CD1c-positive myeloid dendritic cell (primary cell): ENCODE data around the gene PIGQ.

ENCODE experiments used
- DNase-seq: peaks from one replicate; pipeline ENCODE4 v3.0.0-alpha.2; 2016; ENCODE audit errors: extremely low spot score

PIGQ gene

GRCh38 chr16:534135-534534 is 35.6 kb upstream of the PIGQ start:
- no peak for DNase-seq

- DNase-seq: no peak
Measured at GRCh38 chr16:534856-535445, 34.8 kb upstream of the PIGQ start.

- DNase-seq: no peak
Measured at GRCh38 chr16:535446-536405, 34.0 kb upstream of the PIGQ start.

DNA sequence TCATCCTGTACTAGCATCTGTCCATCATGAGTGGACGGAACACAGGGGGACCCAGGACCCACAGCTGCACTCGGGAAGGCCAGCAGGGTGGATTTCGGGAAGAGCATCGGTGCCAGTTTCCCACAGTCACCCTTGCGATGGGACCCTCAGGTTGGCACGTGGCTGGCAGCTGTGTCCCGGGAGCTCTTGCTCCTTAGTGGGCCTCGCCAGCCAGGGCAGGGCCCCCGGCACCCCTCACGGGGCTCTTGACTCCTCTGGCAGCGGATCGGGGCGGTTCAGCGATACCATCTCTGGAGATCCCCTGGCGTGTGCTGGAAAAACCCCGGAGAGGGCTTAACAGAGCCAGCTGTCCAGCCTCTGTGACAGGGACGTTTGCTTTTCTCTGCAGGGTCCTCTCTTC is 33.0 kb upstream of the PIGQ start:
- no peak for DNase-seq

DNA sequence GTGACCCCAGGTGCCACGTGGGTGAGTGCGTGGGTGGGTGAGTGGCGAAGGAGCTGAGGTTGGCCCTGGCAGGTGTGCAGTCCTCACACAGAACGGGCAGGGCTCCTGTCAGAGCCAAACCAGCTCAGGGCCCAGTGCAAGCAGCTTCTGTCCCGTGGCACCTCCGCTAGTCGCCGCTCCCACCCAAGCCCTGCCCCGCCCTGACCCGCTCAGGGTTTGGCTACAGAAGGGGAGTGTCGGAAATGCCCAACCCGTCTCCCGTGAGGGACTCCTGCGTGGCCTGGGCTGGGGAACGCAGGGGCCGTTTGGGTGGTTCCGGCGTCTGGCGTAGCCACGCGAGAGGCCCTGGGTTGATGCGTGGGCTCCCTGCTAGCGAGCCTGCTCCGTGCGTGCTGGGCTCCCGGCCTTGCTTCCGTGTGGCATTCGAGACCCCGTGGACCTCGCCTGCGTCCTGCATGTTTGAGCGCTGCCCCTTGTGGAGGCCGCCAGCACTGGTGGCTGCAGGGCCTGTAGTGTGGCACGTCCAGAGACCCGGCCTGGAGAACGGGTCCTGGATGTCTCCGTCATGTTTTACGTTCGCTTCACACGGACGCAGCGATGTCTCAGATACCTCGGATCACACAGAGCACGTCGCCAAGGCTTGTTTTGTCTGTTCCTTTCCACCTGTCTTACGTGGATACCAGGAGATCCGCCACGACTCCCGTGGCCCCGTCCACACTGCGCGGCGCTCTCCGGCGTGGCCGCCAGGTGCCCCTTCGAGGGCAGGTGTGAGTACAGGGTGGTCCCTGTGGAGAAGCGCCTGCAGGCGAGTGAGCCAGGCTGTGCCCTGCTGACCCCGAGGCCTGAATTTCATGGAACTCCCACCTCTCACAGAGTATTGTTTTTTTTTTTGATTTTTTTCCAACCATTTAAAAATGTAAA is 32.1 kb upstream of the PIGQ start:
- no peak for DNase-seq

DNA sequence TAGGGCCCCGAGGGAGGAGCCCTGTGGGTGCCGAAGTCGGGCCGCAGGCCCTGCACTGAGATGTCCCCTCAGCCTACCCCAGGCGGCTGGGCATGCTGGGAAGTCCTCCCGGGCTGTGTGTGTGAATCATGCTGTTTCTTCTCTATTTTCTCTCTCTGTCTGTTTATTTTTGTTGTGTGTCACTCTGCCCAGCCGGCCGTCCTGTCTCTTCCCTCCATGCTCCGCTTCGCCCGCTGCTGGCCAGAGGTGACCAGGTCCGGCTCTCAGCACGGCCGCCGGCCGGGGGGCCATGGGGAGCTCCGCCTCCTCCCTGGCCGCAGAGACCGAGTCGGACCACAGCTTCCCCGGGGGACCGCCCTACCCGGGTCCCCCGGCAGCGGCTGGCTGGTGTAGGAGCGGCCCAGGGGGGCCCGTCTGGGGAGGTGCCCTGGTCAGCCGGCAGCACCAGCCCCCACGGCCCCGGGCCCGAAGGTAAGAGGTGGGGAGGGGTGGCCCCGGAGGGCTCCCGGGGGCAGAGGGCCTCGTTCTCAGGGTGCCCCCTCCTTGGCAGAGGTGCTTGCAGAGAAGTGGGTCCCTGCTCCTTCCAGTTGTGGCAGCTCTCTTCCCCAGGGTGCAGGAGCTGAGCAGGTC is 29.8 kb upstream of the PIGQ start:
- no peak for DNase-seq

- DNase-seq: no peak
Measured at GRCh38 chr16:540645-541340, 29.0 kb upstream of the PIGQ start.

- DNase-seq: no peak
Measured at GRCh38 chr16:543301-544164, 26.2 kb upstream of the PIGQ start.

DNA sequence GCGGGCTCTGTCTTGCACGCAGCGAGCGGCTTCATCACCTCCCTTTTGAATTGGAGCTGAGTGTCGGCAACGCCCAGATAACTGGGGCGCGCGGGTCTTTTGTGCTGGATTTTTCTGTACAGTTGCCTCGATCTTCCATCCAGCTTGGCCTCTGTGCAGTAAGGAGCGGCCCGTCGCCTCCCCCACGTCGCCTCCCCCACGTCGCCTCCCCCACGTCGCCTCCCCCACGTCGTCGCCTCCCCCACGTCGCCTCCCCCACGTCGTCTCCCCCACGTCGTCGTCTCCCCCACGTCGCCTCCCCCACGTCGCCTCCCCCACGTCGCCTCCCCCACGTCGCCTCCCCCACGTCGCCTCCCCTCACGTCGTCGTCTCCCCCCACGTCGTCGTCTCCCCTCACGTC is 25.3 kb upstream of the PIGQ start:
- DNase-seq: no peak

DNA sequence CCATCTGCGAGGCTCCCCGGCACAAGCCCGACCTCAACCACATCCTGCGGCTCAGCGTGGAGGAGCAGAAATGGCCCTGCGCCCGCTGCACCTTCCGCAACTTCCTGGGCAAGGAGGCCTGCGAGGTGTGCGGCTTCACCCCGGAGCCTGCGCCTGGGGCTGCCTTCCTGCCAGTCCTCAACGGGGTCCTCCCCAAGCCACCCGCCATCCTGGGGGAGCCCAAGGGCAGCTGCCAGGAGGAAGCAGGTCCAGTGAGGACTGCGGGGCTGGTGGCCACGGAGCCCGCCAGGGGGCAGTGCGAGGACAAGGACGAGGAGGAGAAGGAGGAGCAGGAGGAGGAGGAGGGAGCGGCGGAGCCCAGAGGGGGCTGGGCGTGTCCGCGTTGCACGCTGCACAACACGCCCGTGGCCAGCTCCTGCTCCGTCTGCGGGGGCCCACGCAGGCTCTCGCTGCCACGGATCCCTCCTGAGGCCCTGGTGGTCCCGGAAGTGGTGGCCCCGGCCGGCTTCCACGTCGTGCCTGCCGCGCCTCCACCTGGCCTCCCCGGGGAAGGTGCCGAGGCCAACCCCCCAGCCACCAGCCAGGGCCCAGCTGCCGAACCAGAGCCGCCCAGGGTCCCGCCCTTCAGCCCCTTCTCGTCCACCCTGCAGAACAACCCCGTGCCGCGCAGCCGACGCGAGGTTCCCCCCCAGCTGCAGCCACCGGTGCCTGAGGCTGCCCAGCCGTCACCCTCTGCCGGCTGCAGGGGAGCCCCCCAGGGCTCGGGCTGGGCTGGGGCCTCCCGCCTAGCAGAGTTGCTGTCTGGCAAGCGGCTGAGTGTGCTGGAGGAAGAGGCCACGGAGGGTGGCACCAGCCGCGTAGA is 22.6 kb upstream of the PIGQ start:
- peak; percentile 41 for DNase-seq

- DNase-seq: no peak
Measured at GRCh38 chr16:548586-548985, 21.2 kb upstream of the PIGQ start.

GRCh38 chr16:549544-550263 is 20.1 kb upstream of the PIGQ start:
- DNase-seq: no peak

DNA sequence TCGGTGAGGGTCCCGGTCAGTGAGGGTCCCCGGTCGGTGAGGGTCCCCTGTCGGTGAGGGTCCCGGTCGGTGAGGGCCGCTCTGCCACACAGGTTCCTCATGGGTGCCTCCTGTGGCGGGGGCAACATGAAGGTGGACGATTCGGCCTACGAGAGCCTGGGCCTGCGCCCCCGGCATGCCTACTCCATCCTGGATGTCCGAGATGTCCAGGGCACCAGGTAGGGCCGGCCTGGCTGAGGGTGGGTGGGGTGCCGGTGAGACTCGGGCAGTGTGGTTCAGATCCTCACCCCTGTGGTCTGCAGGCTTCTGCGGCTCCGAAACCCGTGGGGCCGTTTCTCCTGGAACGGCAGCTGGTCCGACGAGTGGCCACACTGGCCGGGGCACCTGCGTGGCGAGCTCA is 18.6 kb upstream of the PIGQ start:
- DNase-seq: no peak

DNA sequence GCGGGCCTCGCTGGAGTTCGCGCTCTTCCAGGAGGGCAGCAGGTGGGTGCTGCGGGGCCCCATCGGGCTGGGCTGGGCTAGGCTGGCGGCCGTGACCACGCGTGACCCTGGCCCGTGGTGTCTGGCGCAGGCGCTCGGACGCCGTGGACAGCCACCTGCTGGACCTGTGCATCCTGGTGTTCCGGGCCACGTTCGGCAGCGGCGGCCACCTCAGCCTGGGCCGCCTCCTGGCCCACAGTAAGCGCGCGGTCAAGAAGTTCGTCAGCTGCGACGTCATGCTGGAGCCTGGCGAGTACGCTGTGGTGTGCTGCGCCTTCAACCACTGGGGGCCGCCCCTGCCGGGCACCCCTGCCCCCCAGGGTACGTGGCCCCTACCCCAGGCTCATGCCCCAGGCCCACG is 17.6 kb upstream of the PIGQ start:
- DNase-seq: no peak

- DNase-seq: no peak
Measured at GRCh38 chr16:553601-554296, 16.0 kb upstream of the PIGQ start.

DNA sequence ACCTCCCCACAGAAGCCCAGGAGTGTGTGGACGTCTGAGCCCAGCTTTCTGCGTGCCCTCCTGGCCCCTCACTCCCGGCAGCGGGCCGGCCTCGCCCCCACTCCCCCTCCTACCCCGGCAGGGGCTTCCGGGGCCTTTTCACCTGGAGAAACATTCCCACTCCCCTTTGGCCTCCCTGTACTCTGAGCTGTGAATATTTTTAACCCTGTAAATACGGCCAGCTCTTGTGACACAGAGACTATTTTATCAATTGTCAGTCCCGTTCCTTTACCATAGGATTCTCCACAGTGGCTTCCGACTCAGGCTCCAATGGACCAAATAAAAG is 15.5 kb upstream of the PIGQ start:
- DNase-seq: no peak

GRCh38 chr16:554640-555365 is 15.0 kb upstream of the PIGQ start:
- no peak for DNase-seq
